Ovary (tissue), 3 donors: ENCODE data around the gene ACVR2B.

Experiments
- POLR2A ChIP-seq: fragments of 450-650 bp; IDR thresholded peaks from one replicate; pipeline ENCODE4 v1.6.1; 2017; ENCODE audit warnings: antibody characterized with exemption, mild to moderate bottlenecking, moderate library complexity
- TF ChIP-seq, protein P1 (sequence below), 3 donors: fragments of 450-650 bp in 2 of 3; fragments of 200-600 bp in 1 of 3; IDR thresholded peaks; one replicate each; pipeline versions ENCODE4 v1.5.1 to v1.8.0; 2016 to 2022; ENCODE audit warnings: antibody characterized with exemption in 3 of 3, mild to moderate bottlenecking in 1 of 3
- donor health status: DM: no; HTN: no; CAD: no.

DNA sequence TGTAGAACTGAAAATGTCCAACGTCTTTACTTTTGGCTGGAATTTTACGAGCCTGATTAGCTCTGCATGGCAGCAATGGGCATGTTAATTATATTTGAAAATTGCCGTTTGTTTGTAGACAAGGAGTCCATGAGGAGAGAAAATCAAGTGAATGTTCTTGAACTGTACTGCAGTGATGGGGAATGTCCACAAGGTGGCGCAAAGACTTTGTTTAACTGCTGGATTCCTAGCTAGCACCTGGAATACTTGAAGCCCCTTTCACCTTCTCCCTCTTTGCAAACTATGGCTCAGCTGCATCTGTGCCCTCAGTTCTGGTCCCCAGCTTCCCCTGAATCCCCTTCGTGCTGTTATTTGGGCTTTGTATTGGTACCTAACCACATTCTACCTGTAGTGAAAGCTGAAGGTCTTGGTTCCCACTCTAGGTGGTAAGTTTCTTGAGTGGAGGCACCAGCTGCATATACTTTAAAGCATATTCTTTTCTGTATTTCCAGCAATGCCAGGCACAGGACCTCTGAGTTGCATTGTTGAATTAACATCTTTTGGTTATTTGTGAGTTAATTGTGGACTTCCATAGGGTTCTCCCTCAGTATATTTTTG is 67.8 kb downstream of the ACVR2B start:
- TF ChIP-seq, protein P1, sequence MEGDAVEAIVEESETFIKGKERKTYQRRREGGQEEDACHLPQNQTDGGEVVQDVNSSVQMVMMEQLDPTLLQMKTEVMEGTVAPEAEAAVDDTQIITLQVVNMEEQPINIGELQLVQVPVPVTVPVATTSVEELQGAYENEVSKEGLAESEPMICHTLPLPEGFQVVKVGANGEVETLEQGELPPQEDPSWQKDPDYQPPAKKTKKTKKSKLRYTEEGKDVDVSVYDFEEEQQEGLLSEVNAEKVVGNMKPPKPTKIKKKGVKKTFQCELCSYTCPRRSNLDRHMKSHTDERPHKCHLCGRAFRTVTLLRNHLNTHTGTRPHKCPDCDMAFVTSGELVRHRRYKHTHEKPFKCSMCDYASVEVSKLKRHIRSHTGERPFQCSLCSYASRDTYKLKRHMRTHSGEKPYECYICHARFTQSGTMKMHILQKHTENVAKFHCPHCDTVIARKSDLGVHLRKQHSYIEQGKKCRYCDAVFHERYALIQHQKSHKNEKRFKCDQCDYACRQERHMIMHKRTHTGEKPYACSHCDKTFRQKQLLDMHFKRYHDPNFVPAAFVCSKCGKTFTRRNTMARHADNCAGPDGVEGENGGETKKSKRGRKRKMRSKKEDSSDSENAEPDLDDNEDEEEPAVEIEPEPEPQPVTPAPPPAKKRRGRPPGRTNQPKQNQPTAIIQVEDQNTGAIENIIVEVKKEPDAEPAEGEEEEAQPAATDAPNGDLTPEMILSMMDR (IDR thresholded peaks at IDR 0.05) = peak; percentile 66 to 86 (median 76)
- TF ChIP-seq POLR2A = no peak
